ENCODE data around the gene PPP1R14C.

DNA sequence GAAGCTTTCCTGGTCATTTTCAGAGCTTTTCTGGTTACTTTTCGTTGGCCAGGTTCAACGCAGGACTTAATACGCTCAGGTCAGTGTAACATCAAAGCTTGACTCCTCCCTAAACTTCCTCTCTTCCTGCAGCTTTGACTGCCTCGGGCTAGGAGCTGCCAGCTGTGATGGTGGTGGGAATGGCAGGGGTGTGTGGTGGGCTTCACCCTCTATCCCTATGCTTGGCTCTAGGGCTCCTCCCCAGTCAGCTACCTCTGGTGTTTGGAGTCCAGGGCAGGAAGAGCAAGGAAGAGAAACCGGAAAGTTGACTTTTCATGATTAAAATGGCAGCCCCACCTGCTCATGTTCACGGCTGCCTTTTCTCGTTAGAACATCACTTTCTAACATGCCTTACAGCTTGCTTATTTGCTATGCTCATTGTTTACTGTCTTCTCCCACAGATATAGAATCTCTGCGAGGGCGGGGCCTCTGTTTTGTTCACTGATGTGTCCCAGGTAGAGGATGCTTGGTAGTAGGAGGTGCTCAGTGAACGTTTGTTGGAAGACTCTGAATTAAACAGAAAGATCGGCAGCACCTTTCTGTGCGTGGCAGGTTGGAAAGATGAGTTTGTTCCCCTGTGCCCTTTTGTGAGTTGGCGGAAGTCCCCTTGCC lies 16.1 kb upstream of the PPP1R14C start:
- TF ChIP-seq CTCF (IDR thresholded peaks at IDR 0.05) (no peak), EZH2 (IDR thresholded peaks at IDR 0.05) (no peak), EZH2phosphoT487 (IDR thresholded peaks at IDR 0.05) (no peak)

Data from neural progenitor cell (in vitro differentiated cells).